K562 (cell line): Measurements from ENCODE around the gene ENPP7. TPM values are rescaled to one million over a fixed set of nuclear protein-coding genes. Genes with fewer than 3 reads are reported as not detected.

Experiments
- BACH1 ChIP-seq: fragments of 200-800 bp; sonication (Bioruptor generic); IDR thresholded peaks from 2 replicates; pipeline ENCODE4 v1.6.1; 2016; ENCODE audit warnings: missing genetic modification characterization, missing compliant biosample characterization
- HLTF ChIP-seq: fragments of 450-650 bp; IDR thresholded peaks from 2 replicates; pipeline ENCODE4 v1.6.1; 2016
- MYNN ChIP-seq, 2 experiments: sonication (generic); formaldehyde crosslinking in 1 of 2; IDR thresholded peaks; 2 replicates each; pipeline versions ENCODE4 v1.5.0 to v1.6.1; 2016 to 2020; ENCODE audit warnings: antibody characterized with exemption in 1 of 2, missing genetic modification reagents in 1 of 2
- NKRF ChIP-seq: fragments of 450-650 bp; IDR thresholded peaks from 2 replicates; pipeline ENCODE4 v1.6.1; 2016; ENCODE audit warnings: borderline replicate concordance
- RAD21 ChIP-seq, 2 experiments: fragments of 250-450 bp in 1 of 2; fragments of 450-650 bp in 1 of 2; sonication (Bioruptor Pico) in 1 of 2; formaldehyde crosslinking in 1 of 2; IDR thresholded peaks in 1 of 2; conservative IDR thresholded peaks in 1 of 2; 2 replicates each; pipeline versions ENCODE4 v1.4.0 to v1.8.0; 2020 to 2022; ENCODE audit warnings: mild to moderate bottlenecking in 2 of 2, moderate library complexity in 1 of 2
- SMAD4 ChIP-seq: fragments of 250-450 bp; sonication (Bioruptor Pico); conservative IDR thresholded peaks from 2 replicates; pipeline ENCODE4 v1.8.0; 2021; ENCODE audit warnings: inconsistent platforms, mild to moderate bottlenecking, moderate library complexity
- U2AF1 ChIP-seq: fragments of 200-400 bp; formaldehyde crosslinking; optimal IDR thresholded peaks from 2 replicates; pipeline ENCODE3; 2017; ENCODE audit warnings: mild to moderate bottlenecking, low read depth, low read length, moderate library complexity
- YY1 ChIP-seq, 3 experiments: IDR thresholded peaks; 2 replicates each; pipeline ENCODE4 v1.6.1; 2011; ENCODE audit warnings: low read length in 2 of 3, mild to moderate bottlenecking in 2 of 3, moderate library complexity in 2 of 3, borderline replicate concordance in 1 of 3, control low read depth in 1 of 3, low read depth in 1 of 3; ENCODE audit not compliant: insufficient read depth in 3 of 3, insufficient replicate concordance in 2 of 3, control insufficient read depth in 1 of 3, insufficient read length in 1 of 3; ENCODE audit errors: extremely low read depth in 1 of 3
- polyA plus RNA-seq, 8 experiments: library from polyadenylated mRNA; depleted of rRNA in 4 of 8; stranded (reverse) in 5 of 8; unstranded in 3 of 8; fragments of >200 nt; fragmentation: Nextera tagmentation in 2 of 8; fragmentation: Illumina TruSeq in 1 of 8; extraction: Ambion mirVana in 2 of 8; extraction: Trizol in 1 of 8; gene quantifications; 2 replicates each; pipeline versions ENCODE4 v1.2.1 to v1.2.3, GENCODE V29; 2011 to 2014; ENCODE audit warnings: inconsistent platforms in 1 of 8, missing spikeins in 1 of 8
- total RNA-seq, 7 experiments: library from RNA; depleted of rRNA in 6 of 7; stranded (reverse); fragments of >200 nt in 6 of 7; fragmentation: Illumina TruSeq in 2 of 7; extraction: Trizol in 2 of 7; gene quantifications; 2 replicates each; pipeline versions ENCODE4 v1.2.1 to v1.2.3, GENCODE V29; 2011 to 2021; ENCODE audit warnings: low replicate concordance in 1 of 7
- TF ChIP-seq, protein P1 (sequence below), 2 experiments: fragments of 450-650 bp; formaldehyde crosslinking in 1 of 2; IDR thresholded peaks; 2 replicates each; pipeline versions ENCODE4 v1.4.0 to v1.6.1; 2014 to 2020; ENCODE audit warnings: mild to moderate bottlenecking in 2 of 2, borderline replicate concordance in 1 of 2, low read depth in 1 of 2
- TF ChIP-seq, protein P2 (sequence below): fragments of 450-650 bp; formaldehyde crosslinking; IDR thresholded peaks from 2 replicates; pipeline ENCODE4 v1.4.0; 2020; ENCODE audit warnings: mild to moderate bottlenecking, moderate library complexity

The ENPP7 gene
- total and polyA plus RNA-seq, 9 of the 15 experiments (the other 6 are each of a cell fraction or from before 2014, with no cell fraction given) = not detected

GRCh38 chr17:79789943-79790804 lies 59.4 kb downstream of the ENPP7 start (continued):
- TF ChIP-seq NKRF (no peak), YY1 (IDR thresholded peaks at IDR 0.05; ENCODE audit: borderline replicate concordance in 1 of 3, control insufficient read depth in 1 of 3, extremely low read depth in 1 of 3, insufficient read depth in 3 of 3, insufficient read length in 1 of 3, insufficient replicate concordance in 2 of 3, low read depth in 1 of 3, low read length in 2 of 3) (peak in 1 of 3 experiments; percentile 36), MYNN (IDR thresholded peaks at IDR 0.05) (no peak), MYNN (CRISPR knock-in tag; IDR thresholded peaks at IDR 0.05) (no peak), BACH1 (tag) (no peak), RAD21 (CRISPR knock-in tag; conservative IDR thresholded peaks at IDR 0.05 in 1 of 2, IDR thresholded peaks at IDR 0.05 in 1 of 2) (peak; percentile 91 to 93), U2AF1 (peak; percentile 59), HLTF (no peak), SMAD4 (CRISPR knock-in tag) (no peak)
- TF ChIP-seq, protein P1, sequence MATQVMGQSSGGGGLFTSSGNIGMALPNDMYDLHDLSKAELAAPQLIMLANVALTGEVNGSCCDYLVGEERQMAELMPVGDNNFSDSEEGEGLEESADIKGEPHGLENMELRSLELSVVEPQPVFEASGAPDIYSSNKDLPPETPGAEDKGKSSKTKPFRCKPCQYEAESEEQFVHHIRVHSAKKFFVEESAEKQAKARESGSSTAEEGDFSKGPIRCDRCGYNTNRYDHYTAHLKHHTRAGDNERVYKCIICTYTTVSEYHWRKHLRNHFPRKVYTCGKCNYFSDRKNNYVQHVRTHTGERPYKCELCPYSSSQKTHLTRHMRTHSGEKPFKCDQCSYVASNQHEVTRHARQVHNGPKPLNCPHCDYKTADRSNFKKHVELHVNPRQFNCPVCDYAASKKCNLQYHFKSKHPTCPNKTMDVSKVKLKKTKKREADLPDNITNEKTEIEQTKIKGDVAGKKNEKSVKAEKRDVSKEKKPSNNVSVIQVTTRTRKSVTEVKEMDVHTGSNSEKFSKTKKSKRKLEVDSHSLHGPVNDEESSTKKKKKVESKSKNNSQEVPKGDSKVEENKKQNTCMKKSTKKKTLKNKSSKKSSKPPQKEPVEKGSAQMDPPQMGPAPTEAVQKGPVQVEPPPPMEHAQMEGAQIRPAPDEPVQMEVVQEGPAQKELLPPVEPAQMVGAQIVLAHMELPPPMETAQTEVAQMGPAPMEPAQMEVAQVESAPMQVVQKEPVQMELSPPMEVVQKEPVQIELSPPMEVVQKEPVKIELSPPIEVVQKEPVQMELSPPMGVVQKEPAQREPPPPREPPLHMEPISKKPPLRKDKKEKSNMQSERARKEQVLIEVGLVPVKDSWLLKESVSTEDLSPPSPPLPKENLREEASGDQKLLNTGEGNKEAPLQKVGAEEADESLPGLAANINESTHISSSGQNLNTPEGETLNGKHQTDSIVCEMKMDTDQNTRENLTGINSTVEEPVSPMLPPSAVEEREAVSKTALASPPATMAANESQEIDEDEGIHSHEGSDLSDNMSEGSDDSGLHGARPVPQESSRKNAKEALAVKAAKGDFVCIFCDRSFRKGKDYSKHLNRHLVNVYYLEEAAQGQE (IDR thresholded peaks at IDR 0.05; ENCODE audit: borderline replicate concordance) = peak; percentile 91
- TF ChIP-seq, protein P1 (CRISPR knock-in tag; IDR thresholded peaks at IDR 0.05; ENCODE audit: low read depth) = no peak
- TF ChIP-seq, protein P2, sequence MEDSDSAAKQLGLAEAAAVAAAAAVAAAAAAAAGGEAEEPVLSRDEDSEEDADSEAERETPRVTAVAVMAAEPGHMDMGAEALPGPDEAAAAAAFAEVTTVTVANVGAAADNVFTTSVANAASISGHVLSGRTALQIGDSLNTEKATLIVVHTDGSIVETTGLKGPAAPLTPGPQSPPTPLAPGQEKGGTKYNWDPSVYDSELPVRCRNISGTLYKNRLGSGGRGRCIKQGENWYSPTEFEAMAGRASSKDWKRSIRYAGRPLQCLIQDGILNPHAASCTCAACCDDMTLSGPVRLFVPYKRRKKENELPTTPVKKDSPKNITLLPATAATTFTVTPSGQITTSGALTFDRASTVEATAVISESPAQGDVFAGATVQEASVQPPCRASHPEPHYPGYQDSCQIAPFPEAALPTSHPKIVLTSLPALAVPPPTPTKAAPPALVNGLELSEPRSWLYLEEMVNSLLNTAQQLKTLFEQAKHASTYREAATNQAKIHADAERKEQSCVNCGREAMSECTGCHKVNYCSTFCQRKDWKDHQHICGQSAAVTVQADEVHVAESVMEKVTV (CRISPR knock-in tag) = peak; percentile 63
